HCT116 (cell line): Measurements from ENCODE around the gene SLIT1.

ENCODE experiments used
- EZH2phosphoT487 ChIP-seq: fragments of 200-600 bp; IDR thresholded peaks from 2 replicates; pipeline ENCODE4 v1.6.1; 2018; ENCODE audit warnings: antibody characterized with exemption, borderline replicate concordance
- POLR2A ChIP-seq: IDR thresholded peaks from 2 replicates; pipeline ENCODE4 v1.7.0; 2011; ENCODE audit warnings: borderline replicate concordance; ENCODE audit not compliant: insufficient read depth, insufficient read length; ENCODE audit errors: extremely low read depth
- POLR2AphosphoS5 ChIP-seq: IDR thresholded peaks from 2 replicates; pipeline ENCODE4 v1.6.1; 2011; ENCODE audit warnings: mild to moderate bottlenecking, low read depth, low read length, moderate library complexity
- SIN3A ChIP-seq: IDR thresholded peaks from 2 replicates; pipeline ENCODE4 v1.6.1; 2012; ENCODE audit warnings: low read depth
- YY1 ChIP-seq: IDR thresholded peaks from 2 replicates; pipeline ENCODE4 v1.6.1; 2011; ENCODE audit warnings: low read length, low read depth, moderate library complexity, mild to moderate bottlenecking; ENCODE audit not compliant: insufficient replicate concordance; ENCODE audit errors: extremely low read depth
- ZNF274 ChIP-seq: fragments of 200-500 bp; sonication (Bioruptor generic); IDR thresholded peaks from 2 replicates; pipeline ENCODE4 v1.6.1; 2014; ENCODE audit warnings: mild to moderate bottlenecking, low read depth, low read length, inconsistent platforms
- TF ChIP-seq, protein P1 (sequence below), 3 experiments: fragments of 200-600 bp in 1 of 3; sonication (generic) in 1 of 3; IDR thresholded peaks in 2 of 3; conservative IDR thresholded peaks in 1 of 3; 2 replicates each; pipeline ENCODE4 v1.5.1; 2012 to 2017; ENCODE audit warnings: low read depth in 2 of 3, low read length in 2 of 3, antibody characterized with exemption in 1 of 3, borderline replicate concordance in 1 of 3, control low read depth in 1 of 3, mild to moderate bottlenecking in 1 of 3, mixed read lengths in 1 of 3, mixed run types in 1 of 3, moderate library complexity in 1 of 3; ENCODE audit not compliant: insufficient read depth in 1 of 3
- TF ChIP-seq, protein P2 (sequence below): IDR thresholded peaks from 2 replicates; pipeline ENCODE4 v1.6.1; 2012

DNA sequence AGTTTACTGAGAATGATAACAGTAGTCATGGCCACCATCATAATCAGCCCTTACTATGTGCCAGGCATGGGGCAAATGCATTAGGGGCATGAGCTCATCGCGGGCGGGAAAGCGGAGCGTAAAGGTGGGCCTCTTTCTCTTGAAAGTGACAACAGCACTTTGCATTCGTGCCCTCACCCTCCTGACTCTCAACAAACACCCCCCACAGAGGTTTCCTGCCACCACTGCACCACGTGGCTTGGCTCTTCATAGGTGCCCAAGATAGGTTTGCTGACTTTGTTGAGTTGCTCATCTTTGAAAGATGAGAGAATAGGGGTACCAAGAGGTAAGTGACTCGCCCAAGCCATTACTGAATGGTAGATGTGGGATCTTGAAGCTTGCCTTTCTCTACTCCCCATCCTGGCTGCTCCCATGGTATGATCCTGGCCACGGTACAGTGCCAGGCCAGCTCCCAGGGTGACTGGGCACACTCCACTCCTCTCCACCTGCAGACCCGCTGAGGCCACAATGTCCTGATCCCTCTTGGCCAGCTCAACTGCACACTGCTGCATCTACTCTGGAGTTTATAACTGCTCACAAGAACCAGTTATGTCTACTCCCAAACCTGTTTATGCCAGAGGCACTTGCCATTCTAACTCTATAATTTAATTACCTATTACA lies 26.0 kb downstream of the SLIT1 start:
- TF ChIP-seq POLR2A = no peak
- TF ChIP-seq YY1 = no peak
- TF ChIP-seq, protein P1, sequence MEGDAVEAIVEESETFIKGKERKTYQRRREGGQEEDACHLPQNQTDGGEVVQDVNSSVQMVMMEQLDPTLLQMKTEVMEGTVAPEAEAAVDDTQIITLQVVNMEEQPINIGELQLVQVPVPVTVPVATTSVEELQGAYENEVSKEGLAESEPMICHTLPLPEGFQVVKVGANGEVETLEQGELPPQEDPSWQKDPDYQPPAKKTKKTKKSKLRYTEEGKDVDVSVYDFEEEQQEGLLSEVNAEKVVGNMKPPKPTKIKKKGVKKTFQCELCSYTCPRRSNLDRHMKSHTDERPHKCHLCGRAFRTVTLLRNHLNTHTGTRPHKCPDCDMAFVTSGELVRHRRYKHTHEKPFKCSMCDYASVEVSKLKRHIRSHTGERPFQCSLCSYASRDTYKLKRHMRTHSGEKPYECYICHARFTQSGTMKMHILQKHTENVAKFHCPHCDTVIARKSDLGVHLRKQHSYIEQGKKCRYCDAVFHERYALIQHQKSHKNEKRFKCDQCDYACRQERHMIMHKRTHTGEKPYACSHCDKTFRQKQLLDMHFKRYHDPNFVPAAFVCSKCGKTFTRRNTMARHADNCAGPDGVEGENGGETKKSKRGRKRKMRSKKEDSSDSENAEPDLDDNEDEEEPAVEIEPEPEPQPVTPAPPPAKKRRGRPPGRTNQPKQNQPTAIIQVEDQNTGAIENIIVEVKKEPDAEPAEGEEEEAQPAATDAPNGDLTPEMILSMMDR (IDR thresholded peaks at IDR 0.05 in 2 of 3, conservative IDR thresholded peaks at IDR 0.05 in 1 of 3; ENCODE audit: borderline replicate concordance in 1 of 3, insufficient read depth in 1 of 3, low read depth in 2 of 3, low read length in 2 of 3) = no peak
- no peak for TF ChIP-seq EZH2phosphoT487
- TF ChIP-seq SIN3A = no peak
- no peak for TF ChIP-seq POLR2AphosphoS5
- TF ChIP-seq, protein P2, sequence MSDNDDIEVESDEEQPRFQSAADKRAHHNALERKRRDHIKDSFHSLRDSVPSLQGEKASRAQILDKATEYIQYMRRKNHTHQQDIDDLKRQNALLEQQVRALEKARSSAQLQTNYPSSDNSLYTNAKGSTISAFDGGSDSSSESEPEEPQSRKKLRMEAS = no peak
- TF ChIP-seq ZNF274 = no peak
